ENCODE measurements around the gene GEMIN7.

GEMIN7 gene

DNA sequence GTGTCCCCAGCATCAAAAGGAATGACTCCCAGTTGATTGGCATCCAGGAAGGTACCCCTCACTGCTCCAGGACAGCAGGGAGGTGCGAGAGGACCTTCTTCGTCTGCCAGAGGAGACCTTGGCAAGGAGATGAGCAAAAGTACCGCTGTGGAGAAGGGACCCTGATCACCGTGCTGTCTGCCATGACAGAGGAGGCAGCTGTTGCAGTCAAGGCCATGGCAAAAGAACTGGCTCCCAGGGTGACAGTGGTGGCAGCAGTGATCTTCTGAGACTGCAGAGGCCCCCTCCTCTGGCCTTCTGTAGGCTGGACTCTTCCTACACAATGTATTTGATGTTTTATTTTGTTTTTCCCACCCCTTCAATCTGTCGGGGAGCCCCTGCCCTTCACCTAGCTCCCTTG, 49.7 kb downstream of the GEMIN7 start:
- DNase-seq (ENCODE audit: low read depth in 2 of 2): no peak

GRCh38 chr19:45130236-45130635, 51.2 kb downstream of the GEMIN7 start:
- DNase-seq (ENCODE audit: low read depth in 2 of 2): no peak

DNA sequence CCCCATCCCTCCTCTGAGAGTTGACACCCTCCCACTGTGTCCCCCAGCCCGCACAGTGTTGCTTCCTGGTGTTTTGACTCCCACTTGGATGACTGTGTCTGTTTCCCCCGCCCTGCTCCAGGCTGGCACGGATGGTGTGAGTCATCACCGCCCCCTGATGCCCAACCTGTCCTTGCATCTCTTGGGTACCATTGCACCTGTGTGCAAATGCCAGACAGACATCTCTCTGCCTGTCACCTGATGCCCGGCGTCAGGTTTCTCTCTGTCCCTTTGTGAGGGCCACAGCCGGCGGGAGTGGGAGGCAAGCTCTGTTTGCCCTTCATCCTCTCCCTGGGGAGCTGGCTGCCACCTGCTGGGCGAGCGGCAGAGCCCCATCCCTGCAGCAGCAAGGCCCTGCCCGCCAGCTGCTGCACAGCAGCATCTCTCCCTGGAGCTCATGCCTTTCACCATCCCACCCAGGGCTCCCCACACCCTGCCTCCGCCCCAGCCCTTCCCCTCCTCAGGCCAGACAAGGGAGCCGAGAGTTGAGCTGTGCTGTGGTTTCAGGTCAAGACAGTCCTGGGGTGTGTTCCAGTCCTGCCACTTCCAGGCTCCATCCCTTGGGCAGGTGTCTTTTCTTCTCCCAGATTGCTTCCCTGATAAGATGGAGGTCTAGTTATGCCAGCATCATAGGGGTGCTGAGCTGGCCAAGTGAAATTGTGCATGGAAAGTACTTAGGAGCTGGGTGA, 52.0 kb downstream of the GEMIN7 start:
- no peak for DNase-seq (ENCODE audit: low read depth in 2 of 2)

DNA sequence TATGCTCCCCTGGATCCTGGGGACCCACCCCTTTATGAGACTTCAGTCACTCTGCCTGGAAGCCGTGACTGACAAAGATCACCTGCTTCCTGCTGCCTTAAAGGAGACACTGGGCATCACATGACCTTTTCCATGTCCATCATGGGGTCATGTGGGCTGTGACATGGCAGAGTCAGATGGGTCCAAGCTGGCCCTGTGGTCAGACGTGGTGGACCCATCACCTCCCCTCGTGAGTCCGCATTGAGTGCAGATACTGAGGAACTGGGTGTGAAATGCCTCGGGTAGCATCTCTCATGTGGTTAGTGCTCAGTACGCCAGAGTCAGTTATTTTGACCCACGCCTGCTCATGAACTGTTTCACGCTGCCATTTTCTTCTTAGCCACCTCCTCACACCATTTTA, 54.6 kb downstream of the GEMIN7 start:
- no peak for DNase-seq (ENCODE audit: low read depth in 2 of 2)

GRCh38 chr19:45135176-45135885, 56.3 kb downstream of the GEMIN7 start:
- DNase-seq (ENCODE audit: low read depth in 2 of 2): no peak

DNA sequence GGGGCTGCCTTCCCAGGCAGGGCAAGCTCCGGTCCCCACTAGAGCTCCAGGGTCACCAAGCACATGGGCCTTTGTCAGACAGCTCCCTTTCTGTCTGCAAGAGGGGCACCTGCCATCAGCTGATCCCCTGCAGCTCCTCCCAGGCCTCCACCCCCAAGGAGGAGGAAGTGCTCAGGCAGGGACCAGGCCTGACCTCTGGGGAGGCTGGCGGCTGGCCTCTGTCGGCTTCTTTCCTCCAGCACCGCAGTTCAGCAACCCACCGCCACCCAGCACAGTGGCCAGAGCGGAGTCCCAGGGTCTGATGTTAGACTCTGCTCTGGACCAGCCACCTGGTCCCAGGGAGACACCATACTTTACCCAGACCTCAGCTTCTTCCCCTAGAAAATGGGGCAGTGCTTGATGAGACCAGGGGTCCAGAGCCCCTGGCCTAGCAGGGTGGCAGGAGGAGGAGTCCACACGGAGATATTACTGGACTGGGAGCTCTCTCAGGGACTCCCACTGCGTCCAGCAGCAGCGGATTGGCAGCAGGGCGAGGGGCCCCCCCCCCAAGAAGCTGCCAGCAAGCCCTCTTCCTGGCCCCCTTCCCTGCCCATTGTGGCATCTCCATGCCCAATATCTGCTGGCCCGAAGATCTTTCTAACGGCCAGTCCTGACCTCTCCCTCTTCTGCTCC, 57.6 kb downstream of the GEMIN7 start:
- no peak for DNase-seq (ENCODE audit: low read depth in 2 of 2)

- no peak for DNase-seq (ENCODE audit: low read depth in 2 of 2)
Measured at GRCh38 chr19:45137179-45137761, 58.2 kb downstream of the GEMIN7 start.

GRCh38 chr19:45138303-45138751, 59.3 kb downstream of the GEMIN7 start:
- DNase-seq (ENCODE audit: low read depth in 2 of 2): no peak

GRCh38 chr19:45139286-45140143, 60.5 kb downstream of the GEMIN7 start:
- no peak for DNase-seq (ENCODE audit: low read depth in 2 of 2)

- DNase-seq (ENCODE audit: low read depth in 2 of 2): no peak
Measured at GRCh38 chr19:45140144-45140503, 61.1 kb downstream of the GEMIN7 start.

DNA sequence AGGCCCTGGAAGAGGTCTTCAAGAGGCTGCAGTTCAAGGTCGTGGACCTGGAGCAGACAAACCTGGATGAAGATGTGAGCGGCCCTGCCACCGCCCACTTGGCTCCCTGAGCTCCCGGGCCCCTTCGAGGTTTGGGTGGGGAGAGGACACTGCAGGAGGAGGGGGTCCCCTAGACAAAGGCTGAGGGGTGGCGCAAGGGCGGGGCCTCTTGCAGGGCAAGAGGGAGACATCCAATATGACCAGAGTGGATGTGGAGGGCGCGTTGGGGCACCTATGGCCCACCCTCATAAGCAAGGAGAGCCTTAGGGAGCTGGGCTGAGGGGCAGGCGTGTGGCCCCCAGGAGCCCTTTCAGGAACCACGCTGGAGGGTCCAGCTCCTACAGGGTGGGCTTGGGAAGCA, 61.5 kb downstream of the GEMIN7 start:
- no peak for DNase-seq (ENCODE audit: low read depth in 2 of 2)
